Ovary (tissue), 9 donors: ENCODE data around the gene HOXC4. TPM values are rescaled to one million over a fixed set of nuclear protein-coding genes. Genes with fewer than 3 reads are reported as not detected.

Source experiments
- DNase-seq, 5 donors: peaks; one replicate each; pipeline ENCODE4 v3.0.0-alpha.2; 2019 to 2020
- H3K27ac ChIP-seq, 2 donors: fragments of 200-600 bp; one replicate each; pipeline versions ENCODE4 v1.5.1 to v1.8.0; 2019 to 2022
- H3K27me3 ChIP-seq: fragments of 200-600 bp; one replicate; pipeline ENCODE4 v1.8.0; 2022
- H3K36me3 ChIP-seq: fragments of 200-600 bp; sonication (generic); one replicate; pipeline ENCODE4 v1.5.1; 2019
- H3K4me1 ChIP-seq: one replicate; pipeline ENCODE4 v1.8.1; 2013; ENCODE audit warnings: mild to moderate bottlenecking, moderate library complexity; ENCODE audit not compliant: insufficient read depth
- H3K4me3 ChIP-seq: fragments of 200-600 bp; sonication (generic); one replicate; pipeline ENCODE4 v1.5.1; 2017
- H3K9me3 ChIP-seq, 2 donors: fragments of 200-600 bp in 1 of 2; sonication (generic) in 1 of 2; one replicate each; pipeline versions ENCODE4 v1.5.1 to v1.8.1; 2013 to 2019; ENCODE audit warnings: mild to moderate bottlenecking in 1 of 2, moderate library complexity in 1 of 2
- EP300 ChIP-seq: sonication (generic); formaldehyde crosslinking; IDR thresholded peaks from one replicate; pipeline ENCODE4 v1.6.1; 2017; ENCODE audit warnings: antibody characterized with exemption
- POLR2A ChIP-seq: fragments of 450-650 bp; IDR thresholded peaks from one replicate; pipeline ENCODE4 v1.6.1; 2017; ENCODE audit warnings: antibody characterized with exemption, mild to moderate bottlenecking, moderate library complexity
- WGBS, 3 donors: extraction: QIAGEN DNeasy Blood & Tissue Kit in 1 of 3; methylation state at CpG; one replicate each; pipeline versions ENCODE4 v1.1.5 to v1.1.7; 2013 to 2017; 5-methylcytosine and 5-hydroxymethylcytosine counted together
- intact Hi-C, 4 donors: fragments of 100-400 bp; cut with DNase I; formaldehyde crosslinking; loops; one replicate each; pipeline versions ENCODE4 v1.11.0 to v1.15.1; 2022 to 2023
- polyA plus RNA-seq, 2 donors: library from polyadenylated mRNA; stranded (reverse); fragments of 200-250 nt in 1 of 2; fragments of 350-450 nt in 1 of 2; fragmentation: Illumina TruSeq in 1 of 2; extraction: RNeasy Lipid Tissue Mini Kit (QIAGEN cat#74804) in 1 of 2; gene quantifications; one replicate each; pipeline ENCODE4 v1.2.3, GENCODE V29; 2013 to 2014
- total RNA-seq, 7 donors: library from RNA; depleted of rRNA in 2 of 7; stranded (reverse); fragments of >200 nt in 2 of 7; fragmentation: NEBNext Ultra II Directional in 3 of 7; extraction: Animal tissue kit (Norgen Biotek cat#: 25700) in 3 of 7; gene quantifications; one replicate each; pipeline versions ENCODE4 v1.1.0 to v1.2.4, GENCODE V29; 2016 to 2023
- TF ChIP-seq, protein P1 (sequence below), 3 donors: fragments of 450-650 bp in 2 of 3; fragments of 200-600 bp in 1 of 3; IDR thresholded peaks; one replicate each; pipeline versions ENCODE4 v1.5.1 to v1.8.0; 2016 to 2022; ENCODE audit warnings: antibody characterized with exemption in 3 of 3, mild to moderate bottlenecking in 1 of 3
- donor health status: DM: no; HTN: no; CAD: no; lungs with moderate emphysema.
- donor health status: DM: no; HTN: no; CAD: no.
- donor health status: Bipolar disorder and iron deficiency.
- donor health status: DM: yes; HTN: yes; CAD: no.
- donor health status: DM: no; HTN: no; CAD: no.
- donor health status: DM: yes; HTN: yes; CAD: no.

Gene HOXC4
- total and polyA plus RNA-seq, 9 donors: 3.3 to 21.8 (median 11.5) TPM

DNA sequence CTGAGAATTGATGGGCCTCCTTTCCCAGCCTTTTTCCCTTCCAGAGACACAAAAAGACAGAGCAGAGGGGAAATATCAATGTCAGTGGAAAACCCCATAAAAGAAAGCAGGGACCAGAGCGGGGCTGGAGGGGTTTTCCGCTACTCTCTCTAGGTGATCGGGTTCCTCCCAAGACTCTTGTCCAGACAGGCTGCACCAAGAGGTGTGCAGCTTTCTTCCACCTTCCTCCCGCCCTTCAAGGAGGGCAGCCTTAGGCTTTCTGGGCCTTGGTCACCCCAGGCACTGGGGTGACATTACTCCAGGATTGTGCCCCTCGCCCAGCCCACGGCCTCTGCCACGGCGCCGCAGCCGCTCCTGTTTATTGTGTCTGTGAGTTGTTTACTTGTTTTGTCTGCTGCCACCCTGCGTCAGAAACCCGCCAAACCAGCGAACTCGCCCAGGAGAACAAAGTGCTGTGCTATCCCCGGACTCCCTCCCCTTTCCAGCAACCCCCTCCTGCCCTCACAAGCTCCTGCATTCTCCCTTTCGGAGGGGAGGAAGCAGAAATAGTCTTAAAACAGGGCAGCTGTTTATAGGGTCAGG is 32.1 kb upstream of the HOXC4 start:
- Histone ChIP-seq H3K36me3 (no peaks in the 10 kb centered on the region), H3K9me3 (no peaks in the 10 kb centered on the region), H3K27ac (peak overlapping the region; percentile 71 to 95), H3K27me3 (no peaks in the 10 kb centered on the region), H3K4me1 (peaks cover 9% of the 10 kb centered on the region), H3K4me3 (peak overlapping the region; percentile 17)
- DNase-seq: peak; percentile 43 to 76 (median 64)
- 11 to 44% (median 22%) methylated on average over 16 of the region's 16 CpGs for WGBS, 3 donors
- intact Hi-C loops: no loop called here
- no peak for TF ChIP-seq EP300

DNA sequence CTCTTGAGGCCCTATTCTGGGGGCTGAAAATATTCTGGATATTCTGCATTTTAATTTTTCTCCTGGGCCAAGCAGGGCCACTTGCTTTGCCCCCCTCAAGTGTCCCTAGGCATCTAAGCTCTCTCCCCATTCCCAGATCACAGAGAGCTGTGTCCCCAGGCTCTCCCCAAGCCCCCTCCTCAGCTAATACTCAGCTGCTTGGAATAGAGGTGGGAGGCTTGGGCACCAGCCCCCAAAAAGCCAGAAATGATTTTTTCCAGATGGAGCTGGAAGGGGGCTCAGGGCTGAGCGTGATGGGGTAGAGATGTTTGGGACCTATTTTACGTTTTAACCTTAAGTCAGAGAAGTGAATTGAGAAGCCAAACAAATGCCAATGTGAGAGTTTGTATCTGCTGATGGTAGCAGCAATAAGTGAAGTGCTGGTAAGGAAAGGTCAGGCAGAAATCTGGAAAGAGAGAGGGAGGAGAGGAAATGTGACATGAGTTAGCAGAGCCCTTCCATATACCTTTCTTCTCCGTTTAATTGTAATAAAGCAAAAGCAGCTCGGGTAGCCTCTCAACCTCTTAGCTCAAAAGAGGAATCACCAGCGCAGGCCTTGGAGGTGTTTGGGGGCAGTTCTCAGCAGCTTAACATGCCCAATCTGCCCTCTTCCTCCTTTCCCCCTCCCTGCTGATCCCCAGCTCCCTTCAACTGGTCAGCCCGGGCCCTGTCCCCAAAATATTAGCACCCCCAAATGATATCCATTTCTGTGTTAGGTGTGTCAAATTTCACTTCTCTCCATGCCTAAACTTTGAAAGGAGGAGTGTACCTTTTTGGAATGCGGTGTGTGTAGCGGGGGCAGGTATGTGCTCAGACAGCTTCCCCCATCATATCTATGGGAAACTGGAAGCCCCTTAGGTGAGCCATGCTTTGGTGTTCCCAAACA is 30.4 kb upstream of the HOXC4 start:
- intact Hi-C loops: no loop called here
- WGBS, 3 donors: 33 to 61% (median 42%) methylated on average over 8 of the region's 8 CpGs
- peaks cover 11% of the 10 kb centered on the region for H3K4me1 ChIP-seq

DNA sequence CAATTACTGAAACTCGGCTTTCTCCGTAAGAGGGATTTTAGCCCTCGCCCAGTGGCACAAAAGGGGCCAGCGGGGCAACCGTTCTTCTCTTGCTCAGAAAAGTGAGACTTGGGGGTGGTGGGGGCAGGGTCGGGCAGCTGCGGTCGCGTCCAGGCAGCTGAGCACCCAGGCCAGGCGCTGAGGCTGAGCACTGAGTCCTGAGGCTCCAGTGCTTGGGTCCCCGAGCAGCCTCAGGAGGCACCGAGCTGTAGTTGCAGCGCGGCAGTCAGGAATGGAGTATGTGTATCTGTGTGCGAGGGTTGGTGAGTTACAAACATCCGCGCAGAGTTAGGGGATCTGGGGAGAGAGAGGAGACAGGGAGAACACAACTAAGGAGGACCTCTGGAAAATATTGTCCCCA is 29.5 kb upstream of the HOXC4 start:
- TF ChIP-seq, protein P1, sequence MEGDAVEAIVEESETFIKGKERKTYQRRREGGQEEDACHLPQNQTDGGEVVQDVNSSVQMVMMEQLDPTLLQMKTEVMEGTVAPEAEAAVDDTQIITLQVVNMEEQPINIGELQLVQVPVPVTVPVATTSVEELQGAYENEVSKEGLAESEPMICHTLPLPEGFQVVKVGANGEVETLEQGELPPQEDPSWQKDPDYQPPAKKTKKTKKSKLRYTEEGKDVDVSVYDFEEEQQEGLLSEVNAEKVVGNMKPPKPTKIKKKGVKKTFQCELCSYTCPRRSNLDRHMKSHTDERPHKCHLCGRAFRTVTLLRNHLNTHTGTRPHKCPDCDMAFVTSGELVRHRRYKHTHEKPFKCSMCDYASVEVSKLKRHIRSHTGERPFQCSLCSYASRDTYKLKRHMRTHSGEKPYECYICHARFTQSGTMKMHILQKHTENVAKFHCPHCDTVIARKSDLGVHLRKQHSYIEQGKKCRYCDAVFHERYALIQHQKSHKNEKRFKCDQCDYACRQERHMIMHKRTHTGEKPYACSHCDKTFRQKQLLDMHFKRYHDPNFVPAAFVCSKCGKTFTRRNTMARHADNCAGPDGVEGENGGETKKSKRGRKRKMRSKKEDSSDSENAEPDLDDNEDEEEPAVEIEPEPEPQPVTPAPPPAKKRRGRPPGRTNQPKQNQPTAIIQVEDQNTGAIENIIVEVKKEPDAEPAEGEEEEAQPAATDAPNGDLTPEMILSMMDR (IDR thresholded peaks at IDR 0.05): no peak
- TF ChIP-seq EP300: no peak
- TF ChIP-seq POLR2A: no peak
- intact Hi-C loops: no loop called here
- DNase-seq: peak in 4 of 5 donors; percentile 41 to 56 (median 54)
- Histone ChIP-seq H3K4me1 (peaks cover 11% of the 10 kb centered on the region), H3K27me3 (no peaks in the 10 kb centered on the region), H3K9me3 (no peaks in the 10 kb centered on the region), H3K36me3 (no peaks in the 10 kb centered on the region), H3K27ac (peak overlapping the region; percentile 39 to 95), H3K4me3 (no peak overlapping the region)
- 22 to 60% (median 44%) methylated on average over 17 of the region's 17 CpGs for WGBS, 3 donors

More for the DNA sequence above, 30.4 kb upstream of the HOXC4 start:
- TF ChIP-seq EP300 (no peak), POLR2A (no peak)
- TF ChIP-seq, protein P1 (IDR thresholded peaks at IDR 0.05): no peak
- peak overlapping the region; percentile 33 to 95 for H3K27ac ChIP-seq
- peak in 2 of 5 donors; percentile 12 to 30 for DNase-seq
- no peak overlapping the region for H3K4me3 ChIP-seq
- H3K27me3 ChIP-seq: no peaks in the 10 kb centered on the region
- no peaks in the 10 kb centered on the region for H3K36me3 ChIP-seq
- no peaks in the 10 kb centered on the region for H3K9me3 ChIP-seq

DNA sequence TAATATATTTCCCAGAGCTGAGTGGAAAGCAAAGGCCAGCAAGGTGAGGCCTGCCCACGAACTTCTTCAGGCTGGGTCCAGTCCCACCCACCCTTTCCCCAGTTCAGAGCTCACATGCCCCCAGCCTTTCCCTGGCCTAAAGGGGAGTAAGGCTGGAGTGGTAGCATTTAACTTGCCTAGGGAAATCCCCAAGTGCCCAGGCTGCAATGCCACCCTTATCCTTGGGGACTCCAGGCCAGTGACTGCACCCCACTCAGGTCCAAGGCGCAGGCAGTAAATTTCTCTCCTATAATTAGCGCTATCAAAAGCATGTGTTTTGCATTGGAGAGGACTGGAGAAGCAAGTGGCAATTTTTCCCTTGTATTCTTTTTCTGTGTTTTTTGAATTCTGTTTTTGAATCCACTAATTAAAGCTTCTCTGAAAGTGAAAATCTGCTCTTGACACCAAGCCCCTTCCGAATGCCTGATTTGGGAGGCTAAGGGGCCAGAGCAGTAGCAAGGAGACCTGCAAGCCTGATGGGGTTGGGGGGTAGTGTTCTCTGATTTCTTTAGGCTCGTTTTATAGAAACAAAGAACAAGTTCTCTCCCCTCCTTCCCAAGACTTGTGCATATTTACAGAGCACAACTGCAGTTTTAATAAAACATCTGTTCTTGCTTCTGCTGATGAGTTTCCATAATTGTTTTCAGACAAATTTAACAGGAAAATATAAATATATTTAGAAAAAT is 28.9 kb upstream of the HOXC4 start:
- Histone ChIP-seq H3K27me3 (no peaks in the 10 kb centered on the region), H3K36me3 (no peaks in the 10 kb centered on the region), H3K4me1 (peaks cover 11% of the 10 kb centered on the region), H3K4me3 (no peak overlapping the region), H3K9me3 (no peaks in the 10 kb centered on the region), H3K27ac (peak overlapping the region; percentile 43 to 95)
- intact Hi-C loops: loop anchor here in 1 of 4 donors (5.0 kb wide), 1 partner anchor 168 kb away; no protein-coding TSS in a partner anchor
- TF ChIP-seq, protein P1 (IDR thresholded peaks at IDR 0.05): no peak
- TF ChIP-seq EP300: no peak
- no peak for TF ChIP-seq POLR2A
- DNase-seq: peak in 2 of 5 donors; percentile 9 to 34
- 28 to 38% (median 31%) methylated on average over 5 of the region's 5 CpGs for WGBS, 3 donors
